Activated naive CD4-positive, alpha-beta T cell (primary cell): Measurements from ENCODE around the gene LCN15.
"Not testable (repeated sequence)": the region's sequence is repeated elsewhere in the genome, so short reads cannot be mapped to it uniquely, and the experiment has no call there.

Experiments used
- DNase-seq, 4 experiments: peaks; one replicate each; lab custom pipeline; 2025; lab: John Stamatoyannopoulos, UW

Gene LCN15

DNA sequence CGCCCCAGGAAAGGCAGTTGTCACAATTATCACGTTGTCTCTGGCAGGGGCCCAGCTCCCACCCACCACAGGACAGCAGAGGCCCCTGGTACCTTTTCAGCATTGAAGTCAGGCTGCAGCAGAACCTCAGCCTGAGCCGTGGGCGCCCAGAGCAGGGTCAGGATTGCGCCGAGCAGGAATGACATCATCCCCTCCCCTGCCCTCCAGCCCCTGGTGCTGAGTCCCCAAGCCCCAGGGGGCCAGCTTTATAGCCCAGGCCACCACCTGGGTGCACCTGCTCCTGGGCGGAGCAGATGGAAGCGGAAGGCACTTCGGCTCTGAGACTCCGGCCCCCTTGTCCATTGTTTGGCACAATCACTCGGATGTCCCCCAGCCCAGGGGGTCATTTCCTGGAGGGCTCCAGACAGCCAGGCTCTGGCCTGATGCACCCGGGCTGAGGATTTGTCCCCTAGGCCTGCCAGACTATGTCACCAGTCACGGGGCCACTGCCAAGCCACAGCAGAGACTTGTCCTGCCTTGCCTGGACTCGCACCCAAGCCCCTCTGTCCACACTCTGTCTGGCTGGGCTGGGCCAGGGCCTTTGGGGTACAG lies at the start of gene LCN15:
Gene LCN15 (minus strand): TSS at position 218 of the 591 bp plus-strand sequence. CDS start 30 bp downstream, at position 188.
- no peak for DNase-seq

DNA sequence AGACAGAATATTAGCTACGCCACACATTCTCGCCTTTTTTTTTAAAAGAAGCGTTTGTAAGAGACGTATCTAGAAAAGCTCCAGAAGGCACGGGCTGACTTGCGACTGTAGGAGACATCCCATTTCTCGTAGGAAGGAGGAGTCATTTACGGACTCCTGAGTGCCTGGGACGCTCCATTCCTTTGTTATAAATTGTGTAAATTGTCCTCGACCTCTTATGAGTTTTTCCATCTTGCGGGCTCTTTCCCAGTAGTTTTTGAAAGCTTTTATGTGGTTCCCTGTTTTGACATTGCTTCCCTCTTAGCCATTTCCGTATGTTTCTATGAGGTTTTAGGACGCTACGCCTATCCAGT lies 44.5 kb upstream of the LCN15 start:
- DNase-seq = no peak

DNA sequence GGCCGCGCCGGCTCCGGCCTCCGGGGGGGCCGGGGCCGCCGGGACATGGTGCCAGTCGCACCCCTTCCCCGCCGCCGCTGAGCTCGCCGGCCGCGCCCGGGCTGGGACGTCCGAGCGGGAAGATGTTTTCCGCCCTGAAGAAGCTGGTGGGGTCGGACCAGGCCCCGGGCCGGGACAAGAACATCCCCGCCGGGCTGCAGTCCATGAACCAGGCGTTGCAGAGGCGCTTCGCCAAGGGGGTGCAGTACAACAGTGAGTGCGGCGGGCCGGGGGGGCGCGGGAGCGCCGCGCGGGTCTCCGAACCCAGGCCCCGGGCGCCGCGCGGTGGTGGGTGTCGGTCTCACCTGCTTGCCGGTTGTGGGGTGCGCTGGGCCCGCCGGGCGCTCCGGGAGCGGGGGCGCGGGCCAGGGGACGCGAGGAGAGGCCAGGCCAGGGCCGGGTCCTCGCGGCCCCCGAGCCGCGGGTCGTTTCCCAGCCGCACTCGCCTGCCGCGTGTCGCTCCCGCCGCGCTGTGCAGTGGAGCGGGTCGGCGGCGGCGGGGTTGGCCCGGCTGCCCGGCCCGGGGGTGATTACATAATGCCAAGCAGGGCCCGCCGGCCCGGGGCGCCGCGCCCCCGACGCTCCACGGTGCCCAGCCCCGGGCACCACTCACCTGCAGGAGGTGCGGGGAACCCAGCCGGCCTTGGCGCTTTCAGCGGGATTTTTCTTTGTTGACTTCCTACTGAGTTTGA lies 43.9 kb upstream of the LCN15 start:
- DNase-seq = peak in 2 of 4 experiments; percentile 37 to 50

GRCh38 chr9:136807281-136808074 lies 43.2 kb upstream of the LCN15 start, which contains the start of gene RABL6:
RABL6 (plus strand) TSS chr9:136807948; CDS start chr9:136808197, 249 bp downstream.
- DNase-seq = peak; percentile 55 to 80 (median 61)

DNA sequence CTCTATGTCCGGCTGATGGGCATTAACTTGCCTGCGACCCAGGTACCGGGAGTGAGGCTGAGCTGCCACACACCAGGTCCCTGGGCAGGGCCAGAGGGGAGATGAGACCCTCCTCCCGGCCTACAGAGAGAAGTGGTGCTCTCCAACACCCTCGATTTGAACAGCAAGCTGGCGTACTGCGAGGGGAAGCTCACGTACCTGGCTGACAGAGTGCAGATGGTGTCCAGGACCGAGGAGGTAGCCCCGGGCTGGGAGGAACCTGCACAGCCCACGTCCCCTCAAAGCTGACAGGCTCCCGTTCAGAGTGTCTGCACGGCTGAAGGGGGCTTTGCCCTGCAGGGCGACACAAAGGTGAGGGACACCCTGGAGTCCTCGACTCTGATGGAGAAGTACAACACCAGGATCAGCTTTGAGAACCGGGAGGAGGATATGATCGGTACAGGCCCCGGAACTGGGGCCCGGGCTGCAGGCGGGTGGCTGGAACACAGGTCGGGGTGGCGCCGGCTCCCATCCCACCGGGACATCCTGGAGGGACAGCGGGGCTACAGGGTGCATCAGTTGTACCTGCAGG lies 42.4 kb upstream of the LCN15 start:
- no peak for DNase-seq

GRCh38 chr9:136806067-136806466 lies 41.7 kb upstream of the LCN15 start:
- no peak for DNase-seq

- DNase-seq = no peak
Measured at GRCh38 chr9:136805207-136805740, 41.0 kb upstream of the LCN15 start.

DNA sequence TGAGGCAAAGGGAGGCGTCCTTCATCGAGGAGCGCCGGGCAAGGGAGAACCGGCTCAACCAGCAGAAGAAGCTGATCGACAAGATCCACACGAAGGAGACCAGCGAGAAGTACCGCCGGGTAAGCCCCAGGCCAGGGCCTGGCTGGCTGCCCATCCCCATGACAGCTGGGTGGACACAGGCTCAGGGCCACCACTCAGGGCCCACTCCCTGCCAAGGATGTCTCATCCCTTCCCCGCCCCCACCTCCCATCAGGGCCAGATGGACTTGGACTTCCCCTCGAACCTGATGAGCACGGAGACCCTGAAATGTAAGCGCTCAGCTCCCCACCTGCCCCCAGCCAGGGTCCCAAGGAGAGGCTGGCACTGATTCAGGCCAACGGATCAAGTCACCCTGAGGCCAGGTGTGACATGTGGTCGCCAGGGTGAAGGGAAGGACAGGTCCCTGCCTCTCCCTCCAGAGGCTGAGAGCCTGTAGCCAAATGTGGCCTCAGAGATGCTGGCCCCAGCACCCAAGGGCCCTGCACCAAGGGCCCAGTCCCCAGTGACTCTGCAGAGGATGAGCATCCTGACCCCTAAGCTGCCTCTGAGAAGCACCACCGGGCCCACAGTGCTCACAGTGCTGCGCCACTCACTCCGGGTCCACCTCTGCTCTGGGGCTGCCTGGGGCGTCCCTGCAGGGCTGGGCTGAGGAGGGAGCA lies 40.3 kb upstream of the LCN15 start:
- no peak for DNase-seq

DNA sequence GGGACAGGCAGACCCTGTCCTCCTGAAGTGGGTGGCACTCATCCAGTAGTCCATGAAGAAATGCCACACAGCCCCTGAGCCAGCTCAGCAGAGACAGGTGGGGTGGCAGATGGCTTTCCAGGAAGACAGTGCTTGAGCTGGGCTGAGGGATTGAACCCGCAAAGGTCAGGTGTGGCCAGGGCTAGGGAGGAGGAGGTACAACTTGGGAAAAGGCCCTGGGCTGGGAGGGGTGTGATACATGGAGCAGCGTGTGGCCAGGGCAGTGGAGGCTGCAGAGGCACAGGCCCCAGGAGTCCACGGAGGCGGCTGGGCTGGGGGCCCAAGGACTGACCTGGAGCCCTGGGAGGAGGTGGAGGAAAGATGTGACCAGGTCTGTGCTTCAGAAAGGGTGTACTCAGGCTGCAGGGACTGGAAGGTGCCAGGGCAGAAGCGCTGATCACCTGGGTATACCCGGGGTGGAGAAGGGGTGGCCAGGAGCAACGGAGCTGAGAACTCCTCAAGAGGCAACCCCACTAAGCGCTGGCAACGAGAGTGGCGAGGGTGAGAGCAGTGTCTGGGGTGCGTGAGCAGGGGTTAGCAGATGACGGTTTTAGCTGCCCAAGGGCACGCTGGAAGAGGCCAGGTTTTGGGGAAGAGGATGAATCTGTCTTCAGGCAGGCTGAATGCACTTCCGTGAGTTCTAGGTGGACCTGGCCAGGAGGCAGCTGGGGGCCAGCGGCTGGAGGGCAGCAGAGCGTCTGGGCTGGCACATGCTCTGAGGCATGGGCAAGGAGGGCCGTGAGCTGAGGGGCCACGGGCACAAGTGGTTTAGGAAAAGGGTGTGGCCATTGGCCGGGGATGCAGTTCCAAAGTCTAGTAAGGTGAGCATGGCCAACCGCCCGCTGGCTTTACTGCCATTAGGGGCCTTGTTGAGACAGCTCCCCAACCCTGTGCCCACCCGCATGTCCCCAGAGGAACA lies 39.5 kb upstream of the LCN15 start:
- no peak for DNase-seq

DNA sequence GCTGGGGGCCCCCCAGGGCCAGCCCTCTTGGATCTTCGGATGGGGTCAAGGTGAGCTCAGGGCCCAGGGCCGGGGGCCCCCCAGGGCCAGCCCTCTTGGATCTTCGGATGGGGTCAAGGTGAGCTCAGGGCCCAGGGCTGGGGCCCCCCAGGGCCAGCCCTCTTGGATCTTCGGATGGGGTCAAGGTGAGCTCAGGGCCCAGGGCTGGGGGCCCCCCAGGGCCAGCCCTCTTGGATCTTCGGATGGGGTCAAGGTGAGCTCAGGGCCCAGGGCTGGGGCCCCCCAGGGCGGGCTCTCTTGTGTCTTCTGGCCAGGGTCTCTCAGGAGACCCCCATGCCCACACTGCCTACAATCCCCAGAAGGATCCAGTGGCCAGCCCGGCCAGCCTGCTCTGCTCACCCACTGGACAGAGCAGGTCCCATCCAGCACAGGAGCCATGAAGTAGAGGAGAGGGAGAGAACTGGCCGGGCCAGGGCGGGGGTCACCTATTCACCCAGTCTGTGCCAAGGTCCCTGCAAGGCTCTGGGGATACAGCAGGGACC lies 38.8 kb upstream of the LCN15 start:
- not testable (repeated sequence) for DNase-seq

- no peak for DNase-seq
Measured at GRCh38 chr9:136802321-136802720, 38.0 kb upstream of the LCN15 start.

DNA sequence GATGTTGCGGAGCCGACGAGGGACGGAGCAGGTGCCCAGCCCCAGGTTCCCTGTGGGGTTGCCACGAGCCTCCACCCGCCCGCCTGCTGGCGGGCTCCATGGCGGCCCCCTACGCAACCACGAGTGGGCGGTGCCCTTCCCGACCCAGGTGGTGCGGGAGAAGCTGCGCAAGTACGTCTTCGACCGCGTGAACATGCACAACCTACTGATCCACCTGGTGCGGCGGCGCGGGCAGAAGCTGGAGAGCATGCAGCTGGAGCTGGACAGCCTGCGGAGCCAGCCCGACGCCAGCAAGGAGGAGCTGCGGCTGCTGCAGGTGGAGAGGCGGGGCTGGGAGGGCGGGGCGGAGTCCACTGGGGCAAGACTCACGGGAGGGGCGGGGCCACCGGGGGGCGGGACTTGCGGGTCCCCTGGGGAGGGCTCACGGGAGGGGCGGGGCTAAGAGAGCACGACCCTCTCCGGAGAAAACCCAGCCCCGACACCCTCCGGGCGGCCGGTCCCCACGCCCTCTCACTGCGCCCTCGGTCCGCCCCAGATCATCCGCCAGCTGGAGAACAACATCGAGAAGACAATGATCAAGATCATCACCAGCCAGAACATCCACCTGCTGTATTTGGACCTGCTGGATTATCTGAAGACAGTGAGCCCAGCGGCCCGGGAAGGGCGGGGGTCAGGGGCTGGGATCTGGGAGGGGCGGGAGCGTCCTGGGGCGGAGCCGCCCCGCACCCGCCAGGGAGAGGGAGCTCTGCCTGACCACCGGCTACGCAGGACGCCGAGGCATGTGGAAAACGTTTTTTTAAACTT lies 35.7 kb upstream of the LCN15 start:
- DNase-seq = peak; percentile 55 to 96 (median 81)

- DNase-seq = no peak
Measured at GRCh38 chr9:136799079-136799853, 34.9 kb upstream of the LCN15 start.

GRCh38 chr9:136798708-136799078 lies 34.4 kb upstream of the LCN15 start:
- no peak for DNase-seq

GRCh38 chr9:136796775-136797347 lies 32.5 kb upstream of the LCN15 start:
- DNase-seq = not testable (repeated sequence)

GRCh38 chr9:136796238-136796774 lies 32.0 kb upstream of the LCN15 start, which contains the start of gene CCDC183:
CCDC183 (plus strand) TSS chr9:136796338; CDS start chr9:136796398, 60 bp downstream.
- DNase-seq = no peak

- DNase-seq = no peak
Measured at GRCh38 chr9:136795000-136795348, 30.7 kb upstream of the LCN15 start.
